Keratinocyte (primary cell): ENCODE data around the gene ZFP2. TPM values are rescaled to one million over a fixed set of nuclear protein-coding genes. Genes with fewer than 3 reads are reported as not detected.
"Not testable (repeated sequence)": the region's sequence is repeated elsewhere in the genome, so short reads cannot be mapped to it uniquely, and the experiment has no call there.

Experiments
- DNase-seq: peaks from one replicate; pipeline ENCODE4 v3.0.0-alpha.2; 2011; ENCODE audit warnings: low read depth, missing footprints, low spot score
- FAIRE-seq: peaks from 2 replicates; lab custom pipeline; 2011; peaks lifted over from hg19 to GRCh38; lab: Jason Lieb, UNC
- H2AFZ ChIP-seq: 2 replicates; pipeline ENCODE4 v1.6.0; 2012; ENCODE audit warnings: low read length, control low read depth, inconsistent platforms; ENCODE audit not compliant: control insufficient read depth
- H3K27ac ChIP-seq: 2 replicates; pipeline ENCODE4 v1.5.1; 2011; ENCODE audit warnings: low read length; ENCODE audit not compliant: control insufficient read depth, insufficient read depth
- H3K27me3 ChIP-seq: 3 replicates; pipeline ENCODE4 v1.6.0; 2011; ENCODE audit warnings: low read length; ENCODE audit not compliant: control insufficient read depth, insufficient read depth; ENCODE audit errors: extremely low read depth
- H3K36me3 ChIP-seq, 2 experiments: 2 replicates in 1 of 2; 3 replicates in 1 of 2; pipeline ENCODE4 v1.5.1; 2011; ENCODE audit warnings: low read length in 2 of 2, mild to moderate bottlenecking in 1 of 2; ENCODE audit not compliant: control insufficient read depth in 2 of 2, insufficient read depth in 2 of 2; ENCODE audit errors: extremely low read depth in 1 of 2
- H3K4me1 ChIP-seq: 3 replicates; pipeline ENCODE4 v1.5.1; 2011; ENCODE audit warnings: low read length; ENCODE audit not compliant: control insufficient read depth, insufficient read depth; ENCODE audit errors: extremely low read depth
- H3K4me2 ChIP-seq: 3 replicates; pipeline ENCODE4 v1.6.0; 2011; ENCODE audit warnings: low read depth, low read length; ENCODE audit not compliant: control insufficient read depth, insufficient read depth; ENCODE audit errors: extremely low read depth
- H3K4me3 ChIP-seq, 3 experiments: fragments of 200-600 bp in 1 of 3; sonication (generic) in 1 of 3; 2 replicates in 2 of 3; 3 replicates in 1 of 3; pipeline ENCODE4 v1.5.1; 2011 to 2016; ENCODE audit warnings: low read length in 3 of 3, mild to moderate bottlenecking in 3 of 3, control low read depth in 2 of 3, inconsistent platforms in 1 of 3, low read depth in 1 of 3, mixed read lengths in 1 of 3, mixed run types in 1 of 3, moderate library complexity in 1 of 3; ENCODE audit not compliant: control insufficient read depth in 2 of 3, insufficient read depth in 2 of 3; ENCODE audit errors: extremely low read depth in 1 of 3
- H3K79me2 ChIP-seq: 2 replicates; pipeline ENCODE4 v1.6.0; 2012; ENCODE audit warnings: low read length; ENCODE audit not compliant: control insufficient read depth, insufficient read depth
- H3K9ac ChIP-seq: 3 replicates; pipeline ENCODE4 v1.6.0; 2011; ENCODE audit warnings: low read length; ENCODE audit not compliant: control insufficient read depth, insufficient read depth; ENCODE audit errors: extremely low read depth
- H3K9me1 ChIP-seq: 3 replicates; pipeline ENCODE4 v1.6.0; 2011; ENCODE audit warnings: low read length; ENCODE audit not compliant: control insufficient read depth, insufficient read depth; ENCODE audit errors: extremely low read depth
- H3K9me3 ChIP-seq: 2 replicates; pipeline ENCODE4 v1.5.1; 2012; ENCODE audit warnings: low read depth, low read length; ENCODE audit not compliant: control insufficient read depth
- H4K20me1 ChIP-seq: 3 replicates; pipeline ENCODE4 v1.6.0; 2011; ENCODE audit warnings: low read length; ENCODE audit not compliant: control insufficient read depth, insufficient read depth; ENCODE audit errors: extremely low read depth
- EZH2 ChIP-seq: IDR thresholded peaks from one replicate; pipeline ENCODE4 v1.6.1; 2012; ENCODE audit warnings: inconsistent platforms, mild to moderate bottlenecking, low read length, moderate library complexity
- dilution Hi-C: fragments of 300-500 bp; cut with MboI; formaldehyde crosslinking; loops from one replicate; pipeline ENCODE4 v1.7.0; 2020; ENCODE audit warnings: low sequenced_read_pairs; ENCODE audit not compliant: extremely low pct_ligation_motif_present
- polyA plus RNA-seq, 5 experiments: library from polyadenylated mRNA; depleted of rRNA in 3 of 5; stranded (reverse) in 3 of 5; stranded (forward) in 1 of 5; unstranded in 1 of 5; fragments of >200 nt; gene quantifications; 1 replicate in 1 of 5; 2 replicates in 3 of 5; 3 replicates in 1 of 5; pipeline versions ENCODE4 v1.2.1 to v1.2.3, GENCODE V29; 2011 to 2012; ENCODE audit warnings: missing spikeins in 2 of 5, low read depth in 1 of 5, low replicate concordance in 1 of 5
- TF ChIP-seq, protein P1 (sequence below), 3 experiments: IDR thresholded peaks in 1 of 3; conservative IDR thresholded peaks in 1 of 3; optimal IDR thresholded peaks in 1 of 3; 2 replicates in 2 of 3; 3 replicates in 1 of 3; pipeline versions ENCODE3 to v1.5.1; 2011; ENCODE audit warnings: low read length in 3 of 3, mild to moderate bottlenecking in 3 of 3, moderate library complexity in 2 of 3, control low read depth in 1 of 3, inconsistent platforms in 1 of 3; ENCODE audit not compliant: insufficient read depth in 2 of 3; ENCODE audit errors: extremely low read depth in 1 of 3

Gene ZFP2
- polyA plus RNA-seq, 1 donor (not counting 4 experiments of a cell fraction or from before 2014, with no cell fraction given), result 0.52 TPM

DNA sequence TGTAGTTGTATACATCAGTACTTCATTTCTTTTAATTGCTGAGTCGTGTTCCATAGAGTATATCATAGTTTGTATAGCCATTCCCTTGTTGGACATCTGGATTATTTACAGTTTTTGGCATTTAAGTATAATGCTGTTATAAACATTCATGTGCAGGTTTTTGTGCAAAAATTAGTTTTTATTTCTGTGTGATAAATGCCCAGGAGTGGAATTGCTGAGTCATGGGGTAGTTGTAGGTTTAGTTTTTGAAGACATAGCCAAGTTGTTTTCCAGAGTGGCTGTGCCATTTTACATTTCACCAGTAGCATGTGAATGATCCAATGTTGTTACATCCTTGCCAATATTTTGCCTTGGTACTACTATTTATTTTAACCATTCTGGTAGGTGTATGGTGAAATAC lies 23.4 kb upstream of the ZFP2 start:
- no peak for TF ChIP-seq EZH2
- TF ChIP-seq, protein P1, sequence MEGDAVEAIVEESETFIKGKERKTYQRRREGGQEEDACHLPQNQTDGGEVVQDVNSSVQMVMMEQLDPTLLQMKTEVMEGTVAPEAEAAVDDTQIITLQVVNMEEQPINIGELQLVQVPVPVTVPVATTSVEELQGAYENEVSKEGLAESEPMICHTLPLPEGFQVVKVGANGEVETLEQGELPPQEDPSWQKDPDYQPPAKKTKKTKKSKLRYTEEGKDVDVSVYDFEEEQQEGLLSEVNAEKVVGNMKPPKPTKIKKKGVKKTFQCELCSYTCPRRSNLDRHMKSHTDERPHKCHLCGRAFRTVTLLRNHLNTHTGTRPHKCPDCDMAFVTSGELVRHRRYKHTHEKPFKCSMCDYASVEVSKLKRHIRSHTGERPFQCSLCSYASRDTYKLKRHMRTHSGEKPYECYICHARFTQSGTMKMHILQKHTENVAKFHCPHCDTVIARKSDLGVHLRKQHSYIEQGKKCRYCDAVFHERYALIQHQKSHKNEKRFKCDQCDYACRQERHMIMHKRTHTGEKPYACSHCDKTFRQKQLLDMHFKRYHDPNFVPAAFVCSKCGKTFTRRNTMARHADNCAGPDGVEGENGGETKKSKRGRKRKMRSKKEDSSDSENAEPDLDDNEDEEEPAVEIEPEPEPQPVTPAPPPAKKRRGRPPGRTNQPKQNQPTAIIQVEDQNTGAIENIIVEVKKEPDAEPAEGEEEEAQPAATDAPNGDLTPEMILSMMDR (optimal IDR thresholded peaks at IDR 0.05 in 1 of 3, IDR thresholded peaks at IDR 0.05 in 1 of 3, conservative IDR thresholded peaks at IDR 0.05 in 1 of 3; ENCODE audit: extremely low read depth in 1 of 3, insufficient read depth in 2 of 3, low read length in 3 of 3), result no peak

DNA sequence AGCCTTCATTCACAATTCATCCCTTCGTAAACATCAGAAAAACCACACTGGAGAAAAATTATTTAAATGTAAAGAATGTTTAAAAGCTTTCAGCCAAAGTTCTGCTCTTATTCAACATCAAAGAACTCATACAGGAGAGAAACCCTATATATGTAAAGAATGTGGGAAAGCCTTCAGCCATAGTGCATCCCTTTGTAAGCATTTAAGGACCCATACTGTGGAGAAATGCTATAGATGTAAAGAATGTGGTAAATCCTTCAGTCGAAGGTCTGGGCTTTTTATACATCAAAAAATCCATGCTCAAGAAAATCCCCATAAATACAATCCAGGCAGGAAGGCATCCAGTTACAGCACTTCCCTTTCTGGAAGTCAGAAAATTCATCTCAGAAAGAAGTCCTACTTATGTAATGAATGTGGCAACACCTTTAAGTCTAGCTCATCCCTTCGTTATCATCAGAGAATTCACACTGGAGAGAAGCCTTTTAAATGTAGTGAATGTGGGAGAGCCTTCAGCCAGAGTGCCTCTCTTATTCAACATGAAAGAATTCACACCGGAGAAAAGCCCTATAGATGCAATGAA lies 12.5 kb upstream of the ZFP2 start:
- dilution Hi-C loops, H3K27me3 ChIP-seq, H3K36me3 ChIP-seq, H4K20me1 ChIP-seq, H3K4me2 ChIP-seq, DNase-seq, H2AFZ ChIP-seq, H3K4me3 ChIP-seq, H3K27ac ChIP-seq, H3K9ac ChIP-seq, H3K79me2 ChIP-seq, H3K4me1 ChIP-seq, H3K9me1 ChIP-seq: not testable (repeated sequence)
- peaks cover 31% of the 10 kb centered on the region for H3K9me3 ChIP-seq
- FAIRE-seq, result peak; percentile 56

More for the DNA sequence above, 23.4 kb upstream of the ZFP2 start:
- dilution Hi-C loops, result no loop called here
- H3K4me2 ChIP-seq, result no peak overlapping the region
- H3K27me3 ChIP-seq, result no peaks in the 10 kb centered on the region
- no peaks in the 10 kb centered on the region for H3K9me1 ChIP-seq
- no peaks in the 10 kb centered on the region for H3K4me1 ChIP-seq
- H3K79me2 ChIP-seq, result peaks cover 7% of the 10 kb centered on the region
- H3K9ac ChIP-seq, result no peak overlapping the region
- FAIRE-seq (no peak), DNase-seq (no peak)
- H2AFZ ChIP-seq, result no peak overlapping the region
- no peak overlapping the region for H3K27ac ChIP-seq
- H3K9me3 ChIP-seq, result peaks cover 11% of the 10 kb centered on the region
- H3K36me3 ChIP-seq, result peaks cover 13 to 26% of the 10 kb centered on the region in 2 experiments
- no peak overlapping the region for H3K4me3 ChIP-seq
- H4K20me1 ChIP-seq, result no peaks in the 10 kb centered on the region
